ENCODE results near the gene MT1M.

DNA sequence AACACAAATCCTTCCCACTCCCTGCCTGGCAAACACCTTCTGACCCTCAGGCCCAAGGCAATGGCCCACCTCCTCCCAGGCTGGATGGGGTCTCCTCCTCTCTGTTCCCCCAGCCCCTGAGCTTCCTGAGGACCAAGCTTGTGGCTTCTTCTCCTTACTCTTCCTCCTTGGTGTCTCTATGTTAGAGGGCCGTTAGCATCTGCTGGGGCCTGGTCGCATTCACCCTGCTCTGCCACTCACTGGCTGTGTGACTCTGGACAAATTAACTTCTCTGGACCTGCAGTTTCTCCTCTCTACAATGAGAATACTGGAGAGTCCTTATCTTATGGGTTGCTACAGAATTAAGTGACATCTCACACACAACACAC is 24.8 kb upstream of the MT1M start:
- TF ChIP-seq, protein P1, sequence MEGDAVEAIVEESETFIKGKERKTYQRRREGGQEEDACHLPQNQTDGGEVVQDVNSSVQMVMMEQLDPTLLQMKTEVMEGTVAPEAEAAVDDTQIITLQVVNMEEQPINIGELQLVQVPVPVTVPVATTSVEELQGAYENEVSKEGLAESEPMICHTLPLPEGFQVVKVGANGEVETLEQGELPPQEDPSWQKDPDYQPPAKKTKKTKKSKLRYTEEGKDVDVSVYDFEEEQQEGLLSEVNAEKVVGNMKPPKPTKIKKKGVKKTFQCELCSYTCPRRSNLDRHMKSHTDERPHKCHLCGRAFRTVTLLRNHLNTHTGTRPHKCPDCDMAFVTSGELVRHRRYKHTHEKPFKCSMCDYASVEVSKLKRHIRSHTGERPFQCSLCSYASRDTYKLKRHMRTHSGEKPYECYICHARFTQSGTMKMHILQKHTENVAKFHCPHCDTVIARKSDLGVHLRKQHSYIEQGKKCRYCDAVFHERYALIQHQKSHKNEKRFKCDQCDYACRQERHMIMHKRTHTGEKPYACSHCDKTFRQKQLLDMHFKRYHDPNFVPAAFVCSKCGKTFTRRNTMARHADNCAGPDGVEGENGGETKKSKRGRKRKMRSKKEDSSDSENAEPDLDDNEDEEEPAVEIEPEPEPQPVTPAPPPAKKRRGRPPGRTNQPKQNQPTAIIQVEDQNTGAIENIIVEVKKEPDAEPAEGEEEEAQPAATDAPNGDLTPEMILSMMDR (IDR thresholded peaks at IDR 0.05) = no peak
- TF ChIP-seq POLR2A (IDR thresholded peaks at IDR 0.05) (no peak), POLR2AphosphoS5 (IDR thresholded peaks at IDR 0.05) (no peak)
